PFSK-1 (cell line): ENCODE measurements around the gene FAM3B.

ENCODE experiments used
- FOXP2 ChIP-seq: optimal IDR thresholded peaks from 2 replicates; pipeline ENCODE3; 2011; ENCODE audit warnings: borderline replicate concordance, control low read depth, inconsistent platforms; ENCODE audit not compliant: insufficient read depth; ENCODE audit errors: extremely low read length, extremely low read depth
- POLR2AphosphoS5 ChIP-seq: IDR thresholded peaks from 2 replicates; pipeline ENCODE4 v1.6.1; 2012; ENCODE audit warnings: low read depth, mild to moderate bottlenecking, control low read depth, low read length, moderate library complexity
- REST ChIP-seq, 2 experiments: IDR thresholded peaks; 2 replicates each; pipeline versions ENCODE4 v1.6.1 to v1.8.0; 2011 to 2012; ENCODE audit warnings: low read depth in 2 of 2, low read length in 2 of 2, control low read depth in 1 of 2, inconsistent platforms in 1 of 2, mild to moderate bottlenecking in 1 of 2, moderate library complexity in 1 of 2; ENCODE audit not compliant: insufficient read depth in 1 of 2
- SIN3A ChIP-seq: IDR thresholded peaks from 2 replicates; pipeline ENCODE4 v1.6.1; 2012; ENCODE audit warnings: mild to moderate bottlenecking, low read length, moderate library complexity, borderline replicate concordance; ENCODE audit not compliant: insufficient read depth
- TAF1 ChIP-seq: IDR thresholded peaks from 2 replicates; pipeline ENCODE4 v1.6.1; 2012; ENCODE audit warnings: low read length, control low read depth, borderline replicate concordance; ENCODE audit not compliant: insufficient read depth

FAM3B gene

GRCh38 chr21:41322496-41323382 is 6.1 kb downstream of the FAM3B start:
- no peak for TF ChIP-seq POLR2AphosphoS5
- no peak for TF ChIP-seq TAF1
- no peak for TF ChIP-seq FOXP2
- TF ChIP-seq SIN3A, result no peak
- no peak for TF ChIP-seq REST (IDR thresholded peaks at IDR 0.05; ENCODE audit: insufficient read depth in 1 of 2, low read depth in 2 of 2, low read length in 2 of 2)

- no peak for TF ChIP-seq SIN3A
- no peak for TF ChIP-seq FOXP2
- no peak for TF ChIP-seq TAF1
- TF ChIP-seq POLR2AphosphoS5, result no peak
- TF ChIP-seq REST (IDR thresholded peaks at IDR 0.05; ENCODE audit: insufficient read depth in 1 of 2, low read depth in 2 of 2, low read length in 2 of 2), result no peak
These were observed 8.7 kb downstream of the FAM3B start for GRCh38 chr21:41325138-41325912.

- TF ChIP-seq SIN3A, result no peak
- TF ChIP-seq POLR2AphosphoS5, result no peak
- no peak for TF ChIP-seq FOXP2
- no peak for TF ChIP-seq TAF1
- TF ChIP-seq REST (IDR thresholded peaks at IDR 0.05; ENCODE audit: insufficient read depth in 1 of 2, low read depth in 2 of 2, low read length in 2 of 2), result no peak
These were observed 9.9 kb downstream of the FAM3B start for GRCh38 chr21:41326414-41327080.

- TF ChIP-seq SIN3A (no peak), TAF1 (no peak), FOXP2 (no peak), REST (IDR thresholded peaks at IDR 0.05; ENCODE audit: insufficient read depth in 1 of 2, low read depth in 2 of 2, low read length in 2 of 2) (no peak), POLR2AphosphoS5 (no peak)
These were observed 11.2 kb downstream of the FAM3B start for GRCh38 chr21:41327753-41328152.
